Stimulated activated CD4-positive, alpha-beta T cell treated with anti-CD3 and anti-CD28 coated beads, Interleukin-4, amount 100 ng/mL, for 4 hours (primary cell): Measurements from ENCODE around the gene CXorf66.
A peak's percentile ranks its signal among the peaks of the same experiment; 100 is the strongest.
"Not testable (repeated sequence)": the region's sequence is repeated elsewhere in the genome, so short reads cannot be mapped to it uniquely, and the experiment has no call there.

ENCODE experiments used
- DNase-seq, 2 experiments: peaks; one replicate each; pipeline ENCODE4 v3.0.0-alpha.2; 2020

Gene CXorf66

DNA sequence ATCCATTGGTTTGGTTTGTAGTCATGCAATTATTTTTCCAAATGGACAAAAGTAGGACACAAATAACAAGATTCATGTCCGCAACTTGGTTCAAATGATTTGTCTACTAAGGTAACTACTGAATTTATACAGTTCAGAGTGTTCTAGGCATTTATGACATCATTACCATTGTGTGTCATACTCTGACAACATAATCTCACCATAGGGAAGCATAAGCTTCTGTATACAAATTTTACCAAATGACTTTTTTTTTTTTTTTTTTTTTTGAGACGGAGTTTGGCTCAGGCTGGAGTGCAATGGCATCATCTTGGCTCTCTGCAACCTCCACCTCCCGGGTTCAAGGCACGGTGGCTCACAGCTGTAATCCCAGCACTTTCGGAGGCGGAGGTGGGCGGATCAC, at the start of gene CXorf66:
CXorf66 (minus strand) TSS at position 101 of the 400 bp plus-strand sequence; CDS start at position 76, 25 bp downstream.
- DNase-seq = no peak

DNA sequence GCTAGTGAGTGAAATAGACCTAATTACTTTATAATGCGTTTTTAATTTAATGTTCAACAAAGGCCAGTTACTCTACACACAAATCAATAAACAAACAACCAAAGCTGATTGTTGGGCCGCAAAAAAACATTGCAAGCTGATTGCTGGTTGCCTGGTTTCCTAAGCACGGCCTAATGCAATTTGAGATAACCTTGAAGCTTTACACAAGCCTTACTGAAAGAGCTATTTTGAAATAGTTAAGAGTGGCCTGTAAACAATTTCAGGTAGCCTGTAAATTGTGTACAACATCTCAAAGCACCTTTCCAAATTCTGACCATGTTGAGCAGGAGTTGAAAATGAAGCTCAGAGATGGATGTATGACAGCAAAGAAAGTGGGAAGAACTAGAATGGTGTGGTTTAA, 17.5 kb upstream of the CXorf66 start:
- no peak for DNase-seq

- DNase-seq = no peak
Measured at GRCh38 chrX:139974471-139974870, 9.2 kb upstream of the CXorf66 start.

DNA sequence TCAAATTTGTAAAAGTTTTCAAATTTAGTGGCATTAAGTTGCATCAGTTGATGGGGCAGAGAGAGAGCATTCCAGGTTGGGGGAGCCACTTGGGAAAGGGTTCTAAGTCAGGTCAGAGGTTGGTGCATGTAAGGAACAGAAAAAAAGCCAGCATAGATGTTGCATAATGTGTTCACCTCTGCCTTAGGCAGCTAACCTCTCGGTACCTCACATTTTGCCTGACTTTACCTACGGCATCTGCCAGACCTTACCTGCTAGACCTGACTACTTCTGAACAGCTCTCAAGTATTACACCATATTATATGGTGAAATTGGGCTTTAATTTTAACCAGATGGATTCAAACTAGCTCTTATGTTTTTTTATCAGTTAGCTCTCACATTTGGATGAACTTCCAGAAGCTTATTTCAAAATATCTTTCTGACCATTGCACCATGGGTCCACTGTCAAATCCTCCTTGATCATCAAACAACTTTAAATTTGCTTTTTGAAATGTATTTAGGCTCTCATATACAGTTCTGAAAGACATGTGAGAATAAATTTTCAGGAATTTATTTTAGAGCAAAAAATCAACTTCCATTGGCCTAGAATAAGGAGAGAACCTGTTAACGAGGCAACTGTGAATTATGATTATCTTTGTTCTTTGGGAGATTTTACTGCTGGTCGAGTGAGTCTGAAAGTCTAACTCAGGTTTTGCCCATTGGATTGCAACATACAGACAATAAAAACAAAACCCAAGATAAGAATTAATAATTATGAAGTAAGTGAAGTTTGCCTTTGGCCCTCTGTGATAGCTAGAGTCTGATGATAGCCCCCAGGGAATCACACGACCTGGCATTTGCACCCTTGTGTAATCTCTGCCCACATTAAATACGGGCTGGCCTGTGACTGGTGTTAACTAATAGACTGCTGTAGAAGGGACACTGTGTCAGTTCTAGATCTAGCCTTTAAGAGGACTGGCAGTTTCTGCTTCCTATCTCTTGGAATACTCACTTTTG, 7.6 kb upstream of the CXorf66 start:
- no peak for DNase-seq

- no peak for DNase-seq
Measured at GRCh38 chrX:139972113-139972512, 6.8 kb upstream of the CXorf66 start.

GRCh38 chrX:139971394-139971749, 6.1 kb upstream of the CXorf66 start:
- DNase-seq = no peak

DNA sequence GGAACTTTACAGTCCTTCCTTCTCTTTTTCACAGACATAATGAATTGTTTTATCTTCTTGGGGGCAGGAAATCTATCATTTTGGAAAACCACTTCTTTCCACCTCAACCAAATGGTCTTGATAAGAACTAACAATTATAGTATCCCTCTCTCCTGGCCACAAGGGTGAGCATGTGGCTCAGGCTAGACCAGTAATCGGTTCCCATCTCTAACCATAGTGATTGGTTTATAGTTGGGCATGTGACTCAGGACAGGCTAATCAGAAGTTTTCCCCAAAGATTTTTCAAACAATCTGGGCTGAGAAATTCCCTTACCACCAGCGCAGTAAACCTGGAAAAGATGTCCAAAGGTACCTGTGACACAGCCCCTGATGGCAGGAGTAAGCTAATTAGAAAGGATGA, 4.0 kb upstream of the CXorf66 start:
- no peak for DNase-seq

DNA sequence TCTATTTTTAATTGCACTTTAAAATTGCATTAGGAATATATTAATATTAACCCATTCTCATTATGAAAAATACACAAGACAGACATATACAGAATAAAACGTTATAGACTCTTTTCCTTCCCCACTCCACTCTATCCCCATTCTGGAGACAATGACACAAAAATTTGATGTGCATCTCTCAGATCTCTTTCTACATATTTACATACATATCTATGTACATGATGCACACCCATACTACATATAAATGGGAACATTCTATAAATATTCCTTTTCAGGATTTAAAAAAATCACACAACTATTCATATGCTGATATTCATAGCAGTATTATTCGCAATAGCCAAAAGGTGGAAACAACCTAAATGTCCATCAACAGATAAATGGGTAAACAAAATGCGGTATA, 2.4 kb upstream of the CXorf66 start:
- DNase-seq = no peak

DNA sequence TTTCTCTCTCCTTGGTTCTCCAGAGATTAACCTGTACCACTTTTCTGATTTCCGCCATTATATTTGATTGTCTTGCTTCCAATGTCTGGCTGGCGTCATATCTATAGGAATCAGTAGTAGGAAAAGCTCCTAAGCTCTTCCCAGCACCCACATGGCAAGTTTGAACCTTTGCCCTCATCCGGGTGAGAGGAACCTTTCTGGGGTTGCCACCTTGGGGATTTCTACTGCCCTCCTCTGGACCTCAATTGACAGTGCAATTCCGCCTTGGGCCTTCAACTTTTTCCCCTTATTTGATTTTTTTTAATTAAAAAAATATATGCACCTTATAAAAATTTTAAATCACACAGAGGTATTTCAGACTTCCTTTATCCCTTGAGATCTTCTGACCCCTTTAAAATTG, 2.0 kb upstream of the CXorf66 start:
- no peak for DNase-seq

GRCh38 chrX:139966159-139966558, 838 bp upstream of the CXorf66 start:
- not testable (repeated sequence) for DNase-seq

- not testable (repeated sequence) for DNase-seq
Measured at GRCh38 chrX:139961091-139961490, 4.2 kb downstream of the CXorf66 start.

DNA sequence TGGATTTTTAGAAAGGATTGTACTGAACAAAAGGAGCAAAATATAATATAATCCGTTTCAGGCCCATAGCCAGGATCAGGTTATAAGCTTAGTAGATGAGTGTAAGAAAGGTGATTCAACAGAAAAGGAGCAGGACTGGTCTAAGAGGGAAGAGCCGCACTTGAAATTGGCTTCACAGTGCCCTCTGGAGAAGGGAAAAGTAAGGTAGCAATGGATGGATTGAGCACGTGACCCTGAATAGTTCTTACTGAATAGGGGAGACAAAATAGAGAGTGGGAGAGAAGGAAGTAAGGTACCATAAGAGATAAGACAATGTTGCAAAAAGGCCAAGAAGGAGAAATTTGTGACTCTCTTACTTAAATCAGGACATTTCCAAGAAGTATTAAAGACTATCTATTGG, 15.6 kb downstream of the CXorf66 start:
- DNase-seq = no peak

- no peak for DNase-seq
Measured at GRCh38 chrX:139945075-139945474, 20.2 kb downstream of the CXorf66 start.

DNA sequence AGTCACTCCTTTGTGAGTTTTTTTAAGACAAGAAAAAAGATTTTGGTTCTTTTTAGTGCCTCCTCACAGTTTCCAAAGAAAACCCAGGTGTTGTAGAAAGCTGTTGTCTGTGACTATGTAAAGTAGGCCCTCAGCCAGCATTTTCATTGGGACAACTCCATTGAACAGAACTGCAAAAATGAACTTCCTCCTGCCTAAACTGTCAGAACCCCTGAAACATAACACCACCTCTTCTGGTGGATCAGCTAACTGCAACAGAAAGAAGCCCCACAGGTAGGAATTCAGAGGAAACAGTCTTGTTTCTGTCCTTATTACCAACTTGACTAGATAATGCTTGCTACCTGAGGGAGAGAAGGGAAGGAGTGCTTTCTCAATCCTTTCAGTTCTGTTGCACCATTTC, 29.1 kb downstream of the CXorf66 start:
- DNase-seq = no peak

DNA sequence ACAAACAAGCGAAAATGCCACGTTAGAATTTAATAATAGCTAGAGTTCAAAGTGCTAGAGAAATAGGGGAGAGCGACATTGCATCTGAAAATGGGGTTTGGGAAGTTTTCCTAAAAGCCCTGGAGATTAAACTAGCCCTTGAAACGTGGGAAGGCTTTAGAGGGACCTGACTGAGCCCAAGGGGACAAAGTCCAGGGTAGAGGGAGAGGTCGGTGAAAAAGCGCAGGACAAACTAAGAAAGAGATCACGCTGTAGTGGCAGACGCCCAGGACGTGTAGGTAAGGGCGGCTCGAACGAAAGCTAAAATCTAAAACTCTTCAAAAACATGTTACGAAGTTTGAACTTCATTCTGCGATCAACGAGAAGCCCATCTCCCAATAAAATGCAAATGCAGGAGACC, 31.4 kb downstream of the CXorf66 start:
- DNase-seq = no peak

DNA sequence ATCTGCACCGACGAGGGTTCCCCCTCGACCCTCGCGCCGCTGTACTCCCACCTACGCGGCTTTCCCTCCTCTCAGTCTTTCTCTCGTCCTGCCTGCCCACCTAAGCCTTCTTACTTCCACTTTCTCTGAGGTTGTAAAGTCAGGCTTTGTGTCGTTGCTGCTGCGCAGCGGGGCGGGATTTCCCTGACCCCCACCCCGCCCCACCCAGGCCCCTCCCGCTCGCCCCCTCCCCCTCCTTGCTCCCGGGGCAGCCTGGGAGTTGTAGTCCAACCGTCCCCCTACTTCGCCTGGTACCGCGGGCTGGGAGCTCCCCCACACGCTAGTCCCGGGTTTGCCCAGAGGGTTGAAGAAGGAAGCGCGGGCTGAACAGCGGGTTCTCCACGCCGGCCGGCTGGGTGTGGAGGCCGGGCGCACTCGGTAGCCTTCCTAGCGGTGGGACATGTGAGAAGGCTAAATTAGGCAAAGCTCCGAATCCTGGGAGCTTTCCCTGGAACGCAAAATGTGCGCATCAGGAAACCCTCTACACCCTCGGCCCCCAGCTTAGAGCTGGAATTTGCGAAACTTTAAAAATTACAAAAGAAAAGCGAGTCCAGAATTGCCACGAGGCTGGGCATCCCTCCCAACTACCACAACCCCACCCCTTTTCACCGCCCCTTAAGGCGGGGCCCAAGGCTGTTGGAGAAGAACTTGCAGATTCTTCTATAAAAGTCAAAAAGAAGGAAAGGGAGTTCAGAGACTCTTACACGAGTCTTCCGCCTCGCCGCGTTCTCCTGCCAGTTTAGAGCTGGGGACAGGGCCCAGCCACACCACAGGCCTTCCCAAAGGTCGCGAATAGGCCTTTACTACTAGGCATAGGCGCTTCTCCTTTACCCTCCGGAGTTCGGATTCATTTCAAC, 32.2 kb downstream of the CXorf66 start, which contains the start of gene ATP11C:
ATP11C (minus strand) TSS at position 153 of the 896 bp plus-strand sequence. CDS start 1,011 bp downstream, outside the sequence.
- peak; percentile 77 to 82 for DNase-seq

- DNase-seq = peak; percentile 31 to 40
Measured at GRCh38 chrX:139932073-139932900, 33.0 kb downstream of the CXorf66 start.

- DNase-seq = peak in 1 of 2 experiments; percentile 1
Measured at GRCh38 chrX:139931646-139932072, 33.7 kb downstream of the CXorf66 start.

DNA sequence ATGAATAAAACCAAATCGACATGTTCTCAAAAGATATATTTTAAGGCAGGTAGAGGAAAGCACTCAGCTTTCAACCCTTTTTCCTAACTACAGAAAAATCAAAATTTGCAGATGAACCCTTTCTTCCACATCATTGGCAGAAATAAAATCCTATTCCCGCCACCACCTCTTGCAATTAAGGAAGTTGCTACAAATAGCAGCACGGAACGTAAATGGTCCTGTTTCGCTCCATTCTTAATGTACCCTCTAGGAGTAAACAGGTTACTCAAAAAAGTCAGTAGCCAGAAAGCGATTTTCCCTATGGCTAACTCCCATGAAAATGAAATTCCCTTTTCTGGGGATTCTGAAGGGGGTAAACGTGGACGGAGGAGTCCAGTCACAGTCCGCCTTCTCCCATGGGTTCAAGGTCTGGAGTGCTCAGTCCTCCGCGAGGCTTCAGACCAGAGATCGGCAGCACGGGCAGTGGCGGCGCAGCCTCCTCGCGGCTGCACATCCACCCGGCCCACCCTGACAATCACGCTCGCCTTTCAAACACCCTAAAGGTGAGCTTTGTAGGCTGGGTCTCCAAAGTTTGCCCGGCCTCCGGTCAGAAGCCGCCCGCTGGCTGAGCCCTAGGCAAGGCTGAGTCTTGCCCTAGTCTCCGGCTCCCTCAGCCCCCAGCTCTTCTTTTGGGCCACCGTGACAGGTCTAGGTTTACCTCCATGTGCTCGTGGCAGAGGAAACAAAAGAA, 34.2 kb downstream of the CXorf66 start:
- DNase-seq = peak in 1 of 2 experiments; percentile 3

DNA sequence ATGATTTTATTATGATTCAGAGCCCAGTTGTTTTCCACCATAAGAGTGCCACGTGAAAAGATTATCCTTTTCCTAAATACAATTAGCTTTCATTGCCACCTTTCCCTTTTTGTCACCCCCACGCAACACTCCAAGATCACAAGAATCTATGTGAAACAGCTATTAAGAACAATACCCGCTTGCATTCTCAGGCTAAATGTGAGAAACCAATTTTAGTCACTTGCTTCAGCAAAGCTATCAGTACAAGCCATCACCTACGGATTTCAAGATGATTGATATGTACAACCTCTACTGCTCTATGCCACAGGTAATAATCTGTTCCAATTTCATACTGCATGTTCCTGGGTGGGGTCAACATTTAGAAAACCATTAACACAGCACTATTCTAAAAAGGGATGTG, 34.9 kb downstream of the CXorf66 start:
- no peak for DNase-seq

DNA sequence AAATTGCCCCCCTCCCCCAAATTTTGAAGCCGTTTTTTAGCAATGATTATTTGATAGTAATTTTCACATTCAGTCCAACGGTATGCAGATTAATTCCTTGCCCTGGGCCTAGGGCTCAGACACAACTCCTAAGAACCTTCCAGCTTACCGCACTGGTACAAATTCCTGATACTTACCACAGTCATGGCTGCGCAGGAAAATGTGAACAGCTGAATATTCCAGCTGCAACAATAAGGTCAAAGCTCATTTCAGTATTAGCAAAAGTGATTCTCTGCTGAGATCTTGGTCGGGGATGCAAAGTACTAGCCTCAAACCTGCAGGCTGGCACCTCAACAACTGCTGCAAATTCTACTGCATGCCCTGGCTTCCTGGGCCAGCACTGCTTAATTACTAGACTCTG, 35.4 kb downstream of the CXorf66 start:
- no peak for DNase-seq

- DNase-seq = no peak
Measured at GRCh38 chrX:139924696-139925095, 40.6 kb downstream of the CXorf66 start.
